Spleen (tissue), 11 donors: ENCODE results near the gene OR6C3. TPM values are rescaled to one million over a fixed set of nuclear protein-coding genes. Genes with fewer than 3 reads are reported as not detected.
"Not testable (repeated sequence)": the region's sequence is repeated elsewhere in the genome, so short reads cannot be mapped to it uniquely, and the experiment has no call there.

ENCODE experiments used
- DNase-seq: peaks from one replicate; pipeline ENCODE4 v3.0.0-alpha.2; 2020
- H3K27ac ChIP-seq, 8 donors: fragments of 200-600 bp; sonication (generic) in 7 of 8; 1 replicate in 4 of 8; 2 replicates in 4 of 8; pipeline versions ENCODE4 v1.5.0 to v1.8.0; 2016 to 2021; ENCODE audit warnings: inconsistent platforms in 4 of 8, mild to moderate bottlenecking in 4 of 8, moderate library complexity in 1 of 8
- H3K27me3 ChIP-seq, 7 donors: fragments of 200-600 bp; sonication (generic) in 6 of 7; replicated peaks in 1 of 7; 1 replicate in 4 of 7; 2 replicates in 3 of 7; pipeline versions ENCODE4 v1.5.0 to v1.8.0; 2016 to 2021; ENCODE audit warnings: inconsistent platforms in 3 of 7, mild to moderate bottlenecking in 1 of 7
- H3K36me3 ChIP-seq, 6 donors: fragments of 200-600 bp; sonication (generic) in 5 of 6; 1 replicate in 4 of 6; 2 replicates in 2 of 6; pipeline versions ENCODE4 v1.5.0 to v1.8.0; 2016 to 2021; ENCODE audit warnings: inconsistent platforms in 2 of 6
- H3K4me1 ChIP-seq, 6 donors: fragments of 200-600 bp; sonication (generic) in 5 of 6; 1 replicate in 3 of 6; 2 replicates in 3 of 6; pipeline versions ENCODE4 v1.5.0 to v1.8.0; 2016 to 2021; ENCODE audit warnings: inconsistent platforms in 3 of 6
- H3K4me3 ChIP-seq, 8 donors: fragments of 200-600 bp; sonication (generic) in 7 of 8; 1 replicate in 4 of 8; 2 replicates in 4 of 8; pipeline versions ENCODE4 v1.5.0 to v1.8.0; 2016 to 2021; ENCODE audit warnings: inconsistent platforms in 4 of 8, mild to moderate bottlenecking in 4 of 8, moderate library complexity in 2 of 8
- H3K9me3 ChIP-seq, 8 donors: fragments of 200-600 bp; sonication (generic) in 7 of 8; 1 replicate in 4 of 8; 2 replicates in 4 of 8; pipeline versions ENCODE4 v1.5.0 to v1.8.0; 2016 to 2021; ENCODE audit warnings: inconsistent platforms in 4 of 8
- POLR2A ChIP-seq, 3 donors: fragments of 450-650 bp; IDR thresholded peaks; one replicate each; pipeline ENCODE4 v1.5.1; 2017; ENCODE audit warnings: antibody characterized with exemption in 3 of 3, mild to moderate bottlenecking in 1 of 3
- POLR2AphosphoS5 ChIP-seq, 3 donors: sonication (generic); formaldehyde crosslinking; IDR thresholded peaks; one replicate each; pipeline ENCODE4 v1.5.1; 2017; ENCODE audit warnings: antibody characterized with exemption in 3 of 3
- WGBS, 5 donors: extraction: QIAGEN DNeasy Blood & Tissue Kit in 3 of 5; methylation state at CpG; one replicate each; pipeline versions ENCODE4 v1.1.5 to v1.1.7; 2013 to 2018; 5-methylcytosine and 5-hydroxymethylcytosine counted together
- intact Hi-C: fragments of 100-400 bp; cut with DNase I; formaldehyde crosslinking; loops from one replicate; pipeline ENCODE4 v1.15.0; 2023; ENCODE audit warnings: low total_unique reads
- polyA plus RNA-seq, 3 donors: library from polyadenylated mRNA; stranded (reverse); fragments of 200-250 nt; gene quantifications; one replicate each; pipeline ENCODE4 v1.2.1, GENCODE V29; 2013
- total RNA-seq, 7 donors: library from RNA; depleted of rRNA in 3 of 7; stranded (reverse); fragments of >200 nt in 3 of 7; fragmentation: NEBNext Ultra II Directional in 4 of 7; extraction: Animal tissue kit (Norgen Biotek cat#: 25700) in 4 of 7; gene quantifications; one replicate each; pipeline versions ENCODE4 v1.1.0 to v1.2.1, GENCODE V29; 2016 to 2021
- TF ChIP-seq, protein P1 (sequence below), 11 experiments: fragments of 200-600 bp in 7 of 11; fragments of 450-650 bp in 4 of 11; sonication (generic) in 4 of 11; IDR thresholded peaks in 8 of 11; conservative IDR thresholded peaks in 3 of 11; 1 replicate in 7 of 11; 2 replicates in 4 of 11; pipeline versions ENCODE4 v1.4.0 to v1.8.0; 2016 to 2021; ENCODE audit warnings: antibody characterized with exemption in 11 of 11, inconsistent platforms in 4 of 11, mild to moderate bottlenecking in 1 of 11
- donor health status: healthy with polysubstance abuse.
- donor health status: DM: no; HTN: no; CAD: no; lungs with moderate emphysema.
- donor health status: DM: no; HTN: no; CAD: no.
- donor health status: Bipolar disorder and iron deficiency.
- donor health status: healthy.
- donor health status: DM: no; HTN: no; CAD: no.
- donor health status: DM: yes; HTN: yes; CAD: no.

The OR6C3 gene
- total and polyA plus RNA-seq, 10 donors: not detected

GRCh38 chr12:55314043-55314442, 16.5 kb upstream of the OR6C3 start, which contains the start of gene OR6C1:
Gene OR6C1 (plus strand): TSS chr12:55314343. CDS start chr12:55320600, 6,257 bp downstream.
- WGBS, 5 donors: 82 to 97% (median 90%) methylated on average over 2 of the region's 2 CpGs

DNA sequence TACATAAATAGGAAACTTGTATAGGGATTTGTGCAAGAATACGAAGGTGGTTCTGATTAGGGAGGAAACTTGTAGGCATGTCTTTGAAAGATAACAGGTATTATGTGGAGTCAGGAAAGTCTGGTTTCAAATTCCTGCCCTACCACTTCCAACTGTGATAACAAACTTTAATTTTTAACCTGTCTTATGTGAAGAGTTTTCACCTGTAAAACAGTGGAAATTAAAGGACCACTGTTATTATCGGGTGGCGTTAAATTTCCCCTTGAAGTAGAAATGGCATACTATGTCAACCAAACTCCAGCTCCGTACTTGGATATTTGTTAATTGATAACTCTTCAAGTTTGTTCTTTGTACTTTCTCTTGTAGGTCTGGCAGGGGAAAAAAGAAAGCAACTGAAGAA, 10.3 kb upstream of the OR6C3 start:
- no peaks in the 10 kb centered on the region for H3K36me3 ChIP-seq
- peaks cover 0 to 12% (median 0%) of the 10 kb centered on the region in 7 donors for H3K27me3 ChIP-seq
- peaks cover 0 to 5% (median 0%) of the 10 kb centered on the region in 8 donors for H3K9me3 ChIP-seq
- WGBS, 5 donors: 69 to 79% (median 76%) methylated on average over 4 of the region's 4 CpGs
- no peak overlapping the region for H3K4me3 ChIP-seq
- no peaks in the 10 kb centered on the region for H3K4me1 ChIP-seq
- no peak for DNase-seq
- TF ChIP-seq POLR2AphosphoS5 (IDR thresholded peaks at IDR 0.05) (no peak), POLR2A (IDR thresholded peaks at IDR 0.05) (no peak)
- TF ChIP-seq, protein P1, sequence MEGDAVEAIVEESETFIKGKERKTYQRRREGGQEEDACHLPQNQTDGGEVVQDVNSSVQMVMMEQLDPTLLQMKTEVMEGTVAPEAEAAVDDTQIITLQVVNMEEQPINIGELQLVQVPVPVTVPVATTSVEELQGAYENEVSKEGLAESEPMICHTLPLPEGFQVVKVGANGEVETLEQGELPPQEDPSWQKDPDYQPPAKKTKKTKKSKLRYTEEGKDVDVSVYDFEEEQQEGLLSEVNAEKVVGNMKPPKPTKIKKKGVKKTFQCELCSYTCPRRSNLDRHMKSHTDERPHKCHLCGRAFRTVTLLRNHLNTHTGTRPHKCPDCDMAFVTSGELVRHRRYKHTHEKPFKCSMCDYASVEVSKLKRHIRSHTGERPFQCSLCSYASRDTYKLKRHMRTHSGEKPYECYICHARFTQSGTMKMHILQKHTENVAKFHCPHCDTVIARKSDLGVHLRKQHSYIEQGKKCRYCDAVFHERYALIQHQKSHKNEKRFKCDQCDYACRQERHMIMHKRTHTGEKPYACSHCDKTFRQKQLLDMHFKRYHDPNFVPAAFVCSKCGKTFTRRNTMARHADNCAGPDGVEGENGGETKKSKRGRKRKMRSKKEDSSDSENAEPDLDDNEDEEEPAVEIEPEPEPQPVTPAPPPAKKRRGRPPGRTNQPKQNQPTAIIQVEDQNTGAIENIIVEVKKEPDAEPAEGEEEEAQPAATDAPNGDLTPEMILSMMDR (IDR thresholded peaks at IDR 0.05 in 8 of 11, conservative IDR thresholded peaks at IDR 0.05 in 3 of 11): no peak
- intact Hi-C loops: no loop called here
- H3K27ac ChIP-seq: no peak overlapping the region

More at GRCh38 chr12:55314043-55314442, 16.5 kb upstream of the OR6C3 start, which contains the start of gene OR6C1:
- Histone ChIP-seq H3K36me3 (no peaks in the 10 kb centered on the region), H3K27ac (no peak within 1 kb of the TSS), H3K27me3 (peaks cover 0 to 4% (median 0%) of the 10 kb centered on the region in 7 donors), H3K4me1 (no peaks in the 10 kb centered on the region), H3K4me3 (no peak within 1 kb of the TSS), H3K9me3 (peaks cover 0 to under 1% (median 0%) of the 10 kb centered on the region in 8 donors)
- intact Hi-C loops: no loop called here
- no peak for DNase-seq
- TF ChIP-seq, protein P1 (IDR thresholded peaks at IDR 0.05 in 8 of 11, conservative IDR thresholded peaks at IDR 0.05 in 3 of 11): no peak
- TF ChIP-seq POLR2A (IDR thresholded peaks at IDR 0.05) (no peak), POLR2AphosphoS5 (IDR thresholded peaks at IDR 0.05) (no peak)

GRCh38 chr12:55325801-55326200, 4.7 kb upstream of the OR6C3 start:
- DNase-seq, H3K4me3 ChIP-seq, intact Hi-C loops, H3K27ac ChIP-seq, H3K36me3 ChIP-seq, H3K27me3 ChIP-seq, H3K9me3 ChIP-seq, H3K4me1 ChIP-seq: not testable (repeated sequence)
- WGBS, 5 donors: 89 to 96% (median 92%) methylated on average over 6 of the region's 6 CpGs

- Histone ChIP-seq H3K27ac (no peak overlapping the region), H3K4me3 (no peak overlapping the region), H3K9me3 (no peaks in the 10 kb centered on the region), H3K27me3 (peaks cover 0 to 7% (median 0%) of the 10 kb centered on the region in 7 donors), H3K4me1 (no peaks in the 10 kb centered on the region), H3K36me3 (no peaks in the 10 kb centered on the region)
- TF ChIP-seq, protein P1 (IDR thresholded peaks at IDR 0.05 in 8 of 11, conservative IDR thresholded peaks at IDR 0.05 in 3 of 11): no peak
- TF ChIP-seq POLR2A (IDR thresholded peaks at IDR 0.05) (no peak), POLR2AphosphoS5 (IDR thresholded peaks at IDR 0.05) (no peak)
- DNase-seq: no peak
- intact Hi-C loops: no loop called here
- WGBS, 5 donors: 84 to 91% (median 86%) methylated on average over 10 of the region's 10 CpGs
Observed at GRCh38 chr12:55336002-55336401, 5.5 kb downstream of the OR6C3 start.

- H3K36me3 ChIP-seq, H3K4me3 ChIP-seq, DNase-seq, H3K4me1 ChIP-seq, intact Hi-C loops, H3K27ac ChIP-seq, H3K9me3 ChIP-seq: not testable (repeated sequence)
- 53 to 72% (median 67%) methylated on average over 3 to 4 of the region's 4 CpGs for WGBS, 5 donors
- H3K27me3 ChIP-seq: peaks cover 0 to 15% (median 0%) of the 10 kb centered on the region in 7 donors
Observed at GRCh38 chr12:55355338-55355737, 24.8 kb downstream of the OR6C3 start.
